Smooth muscle cell (in vitro differentiated cells): ENCODE data around the gene ZBTB42. TPM values are rescaled to one million over a fixed set of nuclear protein-coding genes. Genes with fewer than 3 reads are reported as not detected.

Source experiments
- DNase-seq: peaks from one replicate; lab custom pipeline; 2025; ENCODE audit not compliant: unreplicated experiment; lab: John Stamatoyannopoulos, UW
- H2AFZ ChIP-seq: fragments of 200-600 bp; sonication (generic); 2 replicates; pipeline ENCODE4 v1.6.0; 2016; ENCODE audit warnings: antibody characterized with exemption, low read depth, mild to moderate bottlenecking
- H3F3A ChIP-seq: fragments of 200-600 bp; sonication (generic); 2 replicates; pipeline ENCODE4 v1.6.0; 2017; ENCODE audit warnings: antibody characterized with exemption, low read depth
- H3K27ac ChIP-seq: fragments of 200-600 bp; sonication (generic); 2 replicates; pipeline ENCODE4 v1.5.1; 2016; ENCODE audit warnings: low read depth, mild to moderate bottlenecking
- H3K27me3 ChIP-seq: fragments of 200-600 bp; sonication (generic); 2 replicates; pipeline ENCODE4 v1.6.1; 2016; ENCODE audit warnings: low read depth, mild to moderate bottlenecking
- H3K36me3 ChIP-seq: fragments of 200-600 bp; sonication (generic); 2 replicates; pipeline ENCODE4 v1.5.1; 2016; ENCODE audit warnings: low read depth
- H3K4me1 ChIP-seq: fragments of 200-600 bp; sonication (generic); 2 replicates; pipeline ENCODE4 v1.5.1; 2016; ENCODE audit warnings: low read depth
- H3K4me2 ChIP-seq: fragments of 200-600 bp; sonication (generic); 2 replicates; pipeline ENCODE4 v1.6.0; 2016; ENCODE audit warnings: mild to moderate bottlenecking
- H3K4me3 ChIP-seq: fragments of 200-600 bp; sonication (generic); 2 replicates; pipeline ENCODE4 v1.5.1; 2016; ENCODE audit warnings: mild to moderate bottlenecking
- H3K79me2 ChIP-seq: fragments of 200-600 bp; sonication (generic); 2 replicates; pipeline ENCODE4 v1.6.0; 2016; ENCODE audit warnings: low read depth, mild to moderate bottlenecking
- H3K9ac ChIP-seq: fragments of 200-600 bp; sonication (generic); 2 replicates; pipeline ENCODE4 v1.6.0; 2016; ENCODE audit warnings: low read depth
- H3K9me3 ChIP-seq: fragments of 200-600 bp; sonication (generic); replicated peaks from 2 replicates; pipeline ENCODE4 v1.5.1; 2016; ENCODE audit warnings: low read depth
- H4K20me1 ChIP-seq: fragments of 200-600 bp; sonication (generic); 2 replicates; pipeline ENCODE4 v1.6.0; 2016; ENCODE audit warnings: low read depth
- CTCF ChIP-seq: fragments of 200-600 bp; sonication (generic); IDR thresholded peaks from 2 replicates; pipeline ENCODE4 v1.5.1; 2017; ENCODE audit warnings: borderline replicate concordance, mild to moderate bottlenecking, antibody characterized with exemption; ENCODE audit not compliant: insufficient read depth, poor library complexity, severe bottlenecking
- WGBS: methylation state at CpG from one replicate; pipeline ENCODE4 v1.1.7; 2016; ENCODE audit warnings: low lambda C conversion rate; 5-methylcytosine and 5-hydroxymethylcytosine counted together
- polyA plus RNA-seq: library from polyadenylated mRNA; unstranded; fragments of >200 nt; fragmentation: Nextera tagmentation; extraction: Ambion mirVana; gene quantifications from 2 replicates; pipeline ENCODE4 v1.2.1, GENCODE V29; 2016
- total RNA-seq: library from RNA; depleted of rRNA; stranded (reverse); fragments of >200 nt; gene quantifications from 2 replicates; pipeline ENCODE4 v1.2.3, GENCODE V29; 2014

Gene ZBTB42
- total and polyA plus RNA-seq, 2 experiments from 2014 or later = 0.72 to 1.6 TPM

- no peak overlapping the region for H3K4me2 ChIP-seq
- DNase-seq = no peak
- peaks cover 5% of the 10 kb centered on the region for H3F3A ChIP-seq
- no peak overlapping the region for H3K4me3 ChIP-seq
- H3K79me2 ChIP-seq = no peaks in the 10 kb centered on the region
- no peaks in the 10 kb centered on the region for H3K9me3 ChIP-seq
- no peak overlapping the region for H3K27ac ChIP-seq
- peaks cover 10% of the 10 kb centered on the region for H4K20me1 ChIP-seq
- H3K4me1 ChIP-seq = peaks cover 5% of the 10 kb centered on the region
- H3K9ac ChIP-seq = no peak overlapping the region
- no peaks in the 10 kb centered on the region for H3K27me3 ChIP-seq
- no peak overlapping the region for H2AFZ ChIP-seq
- WGBS = 100% methylated on average over 4 of the region's 4 CpGs
- TF ChIP-seq CTCF = no peak
- no peaks in the 10 kb centered on the region for H3K36me3 ChIP-seq
Observed at GRCh38 chr14:104771374-104771773, 29.5 kb upstream of the ZBTB42 start.

- no peak for TF ChIP-seq CTCF
- 98% methylated on average over 33 of the region's 34 CpGs for WGBS
- Histone ChIP-seq H3K36me3 (no peaks in the 10 kb centered on the region), H3K9ac (no peak overlapping the region), H3K4me2 (no peak overlapping the region), H2AFZ (no peak overlapping the region), H3K27ac (no peak overlapping the region), H3K9me3 (no peaks in the 10 kb centered on the region), H4K20me1 (peaks cover 17% of the 10 kb centered on the region), H3K27me3 (no peaks in the 10 kb centered on the region), H3F3A (peaks cover 5% of the 10 kb centered on the region), H3K79me2 (no peaks in the 10 kb centered on the region), H3K4me1 (peaks cover 5% of the 10 kb centered on the region), H3K4me3 (no peak overlapping the region)
- no peak for DNase-seq
Observed at GRCh38 chr14:104771918-104772706, 28.8 kb upstream of the ZBTB42 start.

- Histone ChIP-seq H3K36me3 (no peaks in the 10 kb centered on the region), H2AFZ (no peak overlapping the region), H3K4me3 (no peak overlapping the region), H3K9ac (no peak overlapping the region), H3K4me2 (no peak overlapping the region), H3F3A (peaks cover 4% of the 10 kb centered on the region), H3K4me1 (peaks cover 5% of the 10 kb centered on the region), H3K27ac (no peak overlapping the region), H4K20me1 (peaks cover 25% of the 10 kb centered on the region), H3K27me3 (no peaks in the 10 kb centered on the region), H3K79me2 (no peaks in the 10 kb centered on the region), H3K9me3 (no peaks in the 10 kb centered on the region)
- no peak for TF ChIP-seq CTCF
- WGBS = 98% methylated on average over 38 of the region's 38 CpGs
- DNase-seq = no peak
Observed at GRCh38 chr14:104772707-104773504, 28.0 kb upstream of the ZBTB42 start.
